Transverse colon (tissue), 4 donors: Measurements from ENCODE around the gene CPLX1.

Experiments used
- CTCF ChIP-seq, 5 experiments: fragments of 200-600 bp in 3 of 5; fragments of 450-650 bp in 2 of 5; sonication (generic) in 3 of 5; IDR thresholded peaks; 1 replicate in 2 of 5; 2 replicates in 3 of 5; pipeline ENCODE4 v1.5.1; 2016 to 2017; ENCODE audit warnings: antibody characterized with exemption in 5 of 5, inconsistent platforms in 3 of 5, mild to moderate bottlenecking in 2 of 5, moderate library complexity in 1 of 5
- EP300 ChIP-seq: sonication (generic); formaldehyde crosslinking; IDR thresholded peaks from one replicate; pipeline ENCODE4 v1.6.1; 2017; ENCODE audit warnings: antibody characterized with exemption, low read depth
- POLR2A ChIP-seq: fragments of 450-650 bp; IDR thresholded peaks from one replicate; pipeline ENCODE4 v1.6.1; 2016; ENCODE audit warnings: antibody characterized with exemption, mild to moderate bottlenecking, moderate library complexity
- POLR2AphosphoS5 ChIP-seq, 3 donors: sonication (generic); formaldehyde crosslinking; IDR thresholded peaks; one replicate each; pipeline ENCODE4 v1.6.1; 2016; ENCODE audit warnings: antibody characterized with exemption in 3 of 3

DNA sequence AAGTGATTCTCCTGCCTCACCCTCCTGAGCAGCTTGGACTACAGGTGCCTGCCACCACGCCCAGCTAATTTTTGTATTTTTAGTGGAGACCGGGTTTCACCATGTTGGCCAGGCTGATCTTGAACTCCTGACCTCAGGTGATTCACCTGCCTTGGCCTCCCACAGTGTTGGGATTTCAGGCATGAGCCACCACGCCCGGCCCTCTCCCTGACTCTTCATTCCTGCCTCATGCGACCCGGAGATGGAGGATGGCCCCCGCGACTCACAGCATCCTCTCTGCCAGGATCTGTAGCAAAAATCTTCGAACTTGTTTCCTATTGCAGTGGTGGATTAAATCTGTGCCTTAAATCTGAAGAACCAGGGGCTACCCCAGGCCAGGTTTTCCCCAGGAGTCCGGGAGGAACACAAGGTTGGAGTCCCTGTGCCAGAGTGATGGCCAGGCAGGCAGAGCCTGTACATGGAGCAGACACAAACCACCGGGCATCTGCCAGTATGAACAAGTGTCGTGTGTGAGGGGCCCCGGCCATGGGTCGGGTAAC lies 11.5 kb downstream of the CPLX1 start:
- TF ChIP-seq CTCF (IDR thresholded peaks at IDR 0.05), result no peak
- no peak for TF ChIP-seq POLR2AphosphoS5 (IDR thresholded peaks at IDR 0.05)
- no peak for TF ChIP-seq POLR2A
- no peak for TF ChIP-seq EP300
